ENCODE data around the gene TXK. TPM values are rescaled to one million over a fixed set of nuclear protein-coding genes. Genes with fewer than 3 reads are reported as not detected.
"Not testable (repeated sequence)": the region's sequence is repeated elsewhere in the genome, so short reads cannot be mapped to it uniquely, and the experiment has no call there.

TXK gene
- 10 to 100 TPM; 13.3 to 14.2 TPM for total RNA-seq

- H3K4me1 Mint-ChIP-seq, result peaks cover 80% of the 10 kb centered on the region
- peak; percentile 37 for DNase-seq
- H3K36me3 Mint-ChIP-seq, result peaks cover 43% of the 10 kb centered on the region
- H3K9me3 Mint-ChIP-seq, result peaks cover 2% of the 10 kb centered on the region
- H3K27me3 Mint-ChIP-seq, result no peaks in the 10 kb centered on the region
- H3K27ac Mint-ChIP-seq, result peak within 1 kb of the TSS; percentile 93
- H3K4me3 Mint-ChIP-seq, result peak within 1 kb of the TSS; percentile 84
Measured at GRCh38 chr4:48134081-48134480, at the start of gene TXK. TSS of gene TXK (minus strand) at chr4:48134250. CDS start at chr4:48134170, 80 bp downstream.

DNA sequence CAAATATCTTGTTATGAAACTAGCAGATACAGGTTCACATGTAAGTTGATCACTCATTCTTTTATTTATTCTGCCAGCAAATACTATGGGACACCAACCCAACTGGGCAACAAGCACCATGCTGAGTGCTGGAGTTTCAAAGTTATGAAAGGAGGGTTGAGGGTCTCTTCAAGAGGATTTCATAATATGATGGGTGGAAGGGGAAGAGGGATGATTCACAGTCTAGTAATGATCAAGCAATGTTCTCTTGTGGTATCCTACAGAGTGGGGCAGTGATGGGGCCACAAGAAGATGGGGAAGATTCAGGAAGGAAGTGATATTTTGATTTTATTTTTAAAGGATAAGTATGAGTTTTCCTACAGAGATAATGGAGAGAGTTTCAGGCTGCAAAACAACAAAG, 46.2 kb upstream of the TXK start:
- Mint-ChIP-seq H3K27ac (no peak overlapping the region), H3K36me3 (peaks cover 4% of the 10 kb centered on the region), H3K9me3 (peaks cover 7% of the 10 kb centered on the region), H3K4me3 (no peak overlapping the region), H3K4me1 (peaks cover 18% of the 10 kb centered on the region), H3K27me3 (no peaks in the 10 kb centered on the region)
- no peak for DNase-seq

DNA sequence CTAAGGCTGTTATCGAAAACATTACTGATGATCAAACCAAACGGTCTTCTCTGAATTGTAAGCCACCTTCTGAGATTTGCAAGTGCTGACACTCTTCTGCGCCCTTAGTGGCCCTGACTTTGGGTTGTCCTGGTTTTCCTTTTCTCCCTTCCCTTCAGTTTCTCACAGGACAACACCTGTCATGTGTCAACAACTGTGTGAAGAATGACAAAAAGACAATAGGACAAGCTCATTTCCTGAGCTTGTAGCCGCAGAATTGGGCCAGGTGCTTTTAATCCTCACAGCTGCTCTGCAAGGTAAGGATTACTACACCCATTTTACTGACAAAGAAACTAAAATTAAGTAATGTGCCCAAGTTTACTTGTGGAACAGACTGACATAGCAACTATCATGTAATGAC, 44.9 kb upstream of the TXK start:
- no peak overlapping the region for H3K27ac Mint-ChIP-seq
- H3K9me3 Mint-ChIP-seq, result peaks cover 7% of the 10 kb centered on the region

DNA sequence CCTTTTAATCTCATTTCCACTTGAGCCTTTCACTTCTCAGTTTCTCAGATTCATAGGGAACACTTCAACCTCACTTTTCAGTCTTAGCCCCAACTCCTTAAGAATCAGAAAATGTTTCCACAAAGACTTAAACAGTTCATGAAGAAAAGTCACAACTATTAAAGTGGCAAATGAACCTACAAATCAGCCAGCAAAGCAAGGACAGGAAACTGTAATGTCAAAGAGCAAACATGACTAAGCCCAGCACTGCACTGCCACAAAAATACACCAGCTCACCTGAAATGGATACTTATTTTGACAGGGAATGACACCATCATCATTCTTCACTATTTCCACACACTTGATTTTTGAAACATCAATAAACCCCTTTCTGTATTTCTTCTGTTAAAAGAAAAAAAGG, 41.8 kb upstream of the TXK start:
- H3K27me3 Mint-ChIP-seq, result no peaks in the 10 kb centered on the region
- no peak overlapping the region for H3K4me3 Mint-ChIP-seq
- no peak overlapping the region for H3K27ac Mint-ChIP-seq
- peaks cover 7% of the 10 kb centered on the region for H3K9me3 Mint-ChIP-seq
- H3K36me3 Mint-ChIP-seq, result peaks cover 6% of the 10 kb centered on the region
- DNase-seq, result no peak
- peaks cover 34% of the 10 kb centered on the region for H3K4me1 Mint-ChIP-seq

More for the DNA sequence above, 44.9 kb upstream of the TXK start:
- Mint-ChIP-seq H3K4me3 (no peak overlapping the region), H3K4me1 (peaks cover 24% of the 10 kb centered on the region), H3K27me3 (no peaks in the 10 kb centered on the region), H3K36me3 (peaks cover 4% of the 10 kb centered on the region)
- DNase-seq, result no peak

GRCh38 chr4:48175328-48175727, 41.3 kb upstream of the TXK start:
- Mint-ChIP-seq H3K36me3 (peaks cover 6% of the 10 kb centered on the region), H3K27ac (no peak overlapping the region), H3K4me1 (peaks cover 34% of the 10 kb centered on the region), H3K27me3 (no peaks in the 10 kb centered on the region), H3K4me3 (no peak overlapping the region), H3K9me3 (peaks cover 7% of the 10 kb centered on the region)
- DNase-seq, result no peak

DNA sequence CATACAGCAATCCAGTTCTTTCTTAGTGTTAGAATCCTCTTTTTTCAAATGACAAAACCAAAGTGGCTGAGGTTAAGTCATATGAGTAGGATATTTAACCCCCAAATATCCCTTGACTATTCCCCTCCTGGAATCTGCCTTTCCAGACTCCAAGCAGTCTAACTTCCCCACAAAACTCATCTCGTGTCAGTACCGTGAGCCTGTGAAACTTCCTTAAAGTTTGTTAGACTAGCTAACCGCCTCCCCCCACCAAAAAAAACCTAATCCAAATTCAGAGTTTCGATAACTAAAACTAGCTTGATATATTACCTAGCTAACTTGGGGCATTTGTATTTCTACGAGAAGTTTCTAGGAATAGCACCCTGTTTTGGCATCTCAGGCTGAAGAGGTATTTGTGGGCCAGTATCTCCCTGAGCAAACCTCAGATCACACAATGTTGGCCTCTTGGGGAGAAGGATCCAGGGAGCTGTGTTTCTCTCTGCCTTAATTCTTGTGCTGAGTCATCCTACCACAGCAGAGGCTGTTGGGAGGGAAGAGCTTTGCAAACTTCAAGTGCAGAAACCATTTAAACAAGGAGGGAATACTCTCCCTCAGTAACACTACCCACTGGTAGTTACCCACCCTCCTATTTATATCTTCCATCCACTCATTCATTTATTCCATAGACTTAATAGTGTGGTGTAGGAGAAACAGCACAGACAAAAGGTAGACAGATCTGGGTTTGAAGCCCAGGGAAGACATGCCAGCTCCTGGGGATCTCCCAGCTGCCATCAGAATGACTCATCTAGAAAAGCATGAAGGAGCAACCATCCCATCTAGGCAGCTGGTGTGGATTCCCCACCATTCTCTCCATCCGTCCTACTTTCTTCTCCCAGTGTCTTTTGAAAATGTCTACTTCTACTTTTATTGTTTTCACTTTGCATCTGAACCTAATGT, 39.3 kb upstream of the TXK start:
- peaks cover 6% of the 10 kb centered on the region for H3K9me3 Mint-ChIP-seq
- peaks cover 34% of the 10 kb centered on the region for H3K4me1 Mint-ChIP-seq
- no peak for DNase-seq
- H3K27ac Mint-ChIP-seq, result no peak overlapping the region
- H3K4me3 Mint-ChIP-seq, result no peak overlapping the region
- H3K27me3 Mint-ChIP-seq, result no peaks in the 10 kb centered on the region
- peaks cover 11% of the 10 kb centered on the region for H3K36me3 Mint-ChIP-seq

DNA sequence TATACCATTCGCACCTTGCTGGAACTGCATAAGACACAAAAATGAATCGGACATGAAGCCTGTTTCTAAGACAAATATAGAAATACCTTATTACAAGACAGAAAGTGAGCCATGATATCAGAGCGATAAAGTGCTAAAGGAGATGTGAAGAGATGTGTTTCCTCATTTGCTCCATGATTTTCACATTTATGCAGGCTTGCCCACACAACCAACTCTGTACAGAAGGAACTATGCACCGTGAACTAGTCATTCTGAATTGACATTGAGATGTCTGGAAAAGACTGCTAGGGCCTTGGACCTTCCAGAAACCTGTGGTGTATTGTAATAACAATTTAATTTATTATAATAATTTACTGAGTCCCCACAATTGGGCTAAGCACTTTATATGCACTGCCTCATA, 38.6 kb upstream of the TXK start:
- Mint-ChIP-seq H3K4me3 (no peak overlapping the region), H3K36me3 (peaks cover 9% of the 10 kb centered on the region), H3K27me3 (no peaks in the 10 kb centered on the region), H3K27ac (no peak overlapping the region), H3K4me1 (peaks cover 40% of the 10 kb centered on the region), H3K9me3 (peaks cover 2% of the 10 kb centered on the region)
- no peak for DNase-seq

DNA sequence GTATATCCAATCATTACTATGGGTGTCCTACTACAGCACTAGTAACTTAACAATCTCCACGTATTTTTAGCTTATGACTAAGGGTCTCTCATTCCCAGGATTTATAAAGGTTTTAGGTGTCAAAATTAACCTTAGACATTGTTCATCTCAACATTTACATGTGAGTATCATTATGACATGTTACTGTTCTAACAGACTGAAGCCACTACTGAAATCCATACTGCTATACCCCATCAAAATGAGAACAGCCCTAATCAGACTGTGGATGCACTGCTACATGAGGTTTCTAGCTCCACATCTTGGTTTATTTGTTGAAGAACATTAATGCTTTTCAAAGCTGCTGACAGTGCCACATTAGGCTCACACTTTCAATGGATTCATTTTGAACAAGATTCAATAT, 35.6 kb upstream of the TXK start:
- Mint-ChIP-seq H3K9me3 (no peaks in the 10 kb centered on the region), H3K27ac (no peak overlapping the region), H3K27me3 (no peaks in the 10 kb centered on the region), H3K4me3 (no peak overlapping the region), H3K36me3 (peaks cover 19% of the 10 kb centered on the region), H3K4me1 (peaks cover 24% of the 10 kb centered on the region)
- DNase-seq, result no peak

GRCh38 chr4:48167538-48168263, 33.7 kb upstream of the TXK start:
- Mint-ChIP-seq H3K4me1 (peaks cover 20% of the 10 kb centered on the region), H3K27me3 (no peaks in the 10 kb centered on the region), H3K36me3 (peaks cover 21% of the 10 kb centered on the region), H3K27ac (no peak overlapping the region), H3K9me3 (no peaks in the 10 kb centered on the region), H3K4me3 (no peak overlapping the region)
- DNase-seq, result no peak

GRCh38 chr4:48164561-48164960, 30.5 kb upstream of the TXK start:
- peaks cover 40% of the 10 kb centered on the region for H3K4me1 Mint-ChIP-seq

GRCh38 chr4:48163746-48164145, 29.7 kb upstream of the TXK start:
- H3K9me3 Mint-ChIP-seq, result no peaks in the 10 kb centered on the region
- no peak for DNase-seq
- no peak overlapping the region for H3K4me3 Mint-ChIP-seq
- no peaks in the 10 kb centered on the region for H3K27me3 Mint-ChIP-seq
- H3K36me3 Mint-ChIP-seq, result peaks cover 34% of the 10 kb centered on the region
- peaks cover 37% of the 10 kb centered on the region for H3K4me1 Mint-ChIP-seq
- no peak overlapping the region for H3K27ac Mint-ChIP-seq

More at GRCh38 chr4:48164561-48164960, 30.5 kb upstream of the TXK start:
- not testable (repeated sequence) for DNase-seq, H3K27me3 Mint-ChIP-seq, H3K9me3 Mint-ChIP-seq, H3K27ac Mint-ChIP-seq, H3K4me3 Mint-ChIP-seq
- H3K36me3 Mint-ChIP-seq, result peaks cover 30% of the 10 kb centered on the region

DNA sequence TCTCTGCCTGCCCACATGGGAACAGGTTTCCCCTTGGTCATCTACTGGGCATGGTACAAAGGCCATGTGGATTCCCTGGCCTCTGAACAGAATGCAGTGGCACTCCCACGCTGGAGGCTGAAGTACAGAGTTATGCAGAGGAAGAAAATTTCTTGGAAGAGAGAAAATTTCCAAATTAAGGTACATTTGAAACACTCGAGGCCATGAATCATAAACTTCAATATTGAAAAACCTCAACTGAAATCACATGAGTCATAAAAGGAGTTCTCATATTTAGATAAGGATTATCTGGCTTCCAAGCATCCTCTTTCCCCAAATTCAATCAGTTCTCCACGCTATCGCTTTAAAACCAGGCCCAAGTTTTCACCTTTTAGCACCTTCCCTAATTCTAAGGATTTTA, 28.1 kb upstream of the TXK start:
- Mint-ChIP-seq H3K27me3 (no peaks in the 10 kb centered on the region), H3K4me3 (no peak overlapping the region), H3K27ac (peak overlapping the region; percentile 76), H3K36me3 (peaks cover 41% of the 10 kb centered on the region), H3K9me3 (peaks cover 7% of the 10 kb centered on the region), H3K4me1 (peaks cover 29% of the 10 kb centered on the region)
- no peak for DNase-seq

DNA sequence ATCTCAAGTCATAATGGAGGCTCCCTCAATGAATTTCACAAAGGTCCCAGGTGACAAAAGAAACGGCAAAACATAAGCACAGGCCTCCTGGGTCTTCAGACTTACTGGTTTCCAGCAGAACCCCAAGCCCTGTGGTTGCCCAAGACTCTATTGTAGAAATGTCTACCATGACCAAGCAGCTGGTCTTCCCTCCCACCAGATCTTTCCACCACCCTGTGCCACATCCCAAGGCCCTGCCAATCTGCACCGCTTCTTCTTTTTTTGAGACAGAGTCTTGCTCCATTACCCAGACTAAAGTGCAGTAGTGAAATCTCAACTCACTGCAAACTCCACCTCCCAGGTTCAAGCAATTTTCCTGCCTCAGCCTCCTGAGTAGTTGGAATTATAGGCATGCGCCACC, 23.2 kb upstream of the TXK start:
- Mint-ChIP-seq H3K36me3 (peaks cover 68% of the 10 kb centered on the region), H3K27ac (no peak overlapping the region), H3K9me3 (peaks cover 21% of the 10 kb centered on the region), H3K27me3 (no peaks in the 10 kb centered on the region), H3K4me3 (no peak overlapping the region), H3K4me1 (peaks cover 24% of the 10 kb centered on the region)
- DNase-seq, result no peak

- Mint-ChIP-seq H3K4me1 (peaks cover 16% of the 10 kb centered on the region), H3K36me3 (peaks cover 71% of the 10 kb centered on the region), H3K4me3 (no peak overlapping the region), H3K27ac (no peak overlapping the region), H3K9me3 (peaks cover 21% of the 10 kb centered on the region), H3K27me3 (no peaks in the 10 kb centered on the region)
- no peak for DNase-seq
Measured at GRCh38 chr4:48156423-48156822, 22.4 kb upstream of the TXK start.

DNA sequence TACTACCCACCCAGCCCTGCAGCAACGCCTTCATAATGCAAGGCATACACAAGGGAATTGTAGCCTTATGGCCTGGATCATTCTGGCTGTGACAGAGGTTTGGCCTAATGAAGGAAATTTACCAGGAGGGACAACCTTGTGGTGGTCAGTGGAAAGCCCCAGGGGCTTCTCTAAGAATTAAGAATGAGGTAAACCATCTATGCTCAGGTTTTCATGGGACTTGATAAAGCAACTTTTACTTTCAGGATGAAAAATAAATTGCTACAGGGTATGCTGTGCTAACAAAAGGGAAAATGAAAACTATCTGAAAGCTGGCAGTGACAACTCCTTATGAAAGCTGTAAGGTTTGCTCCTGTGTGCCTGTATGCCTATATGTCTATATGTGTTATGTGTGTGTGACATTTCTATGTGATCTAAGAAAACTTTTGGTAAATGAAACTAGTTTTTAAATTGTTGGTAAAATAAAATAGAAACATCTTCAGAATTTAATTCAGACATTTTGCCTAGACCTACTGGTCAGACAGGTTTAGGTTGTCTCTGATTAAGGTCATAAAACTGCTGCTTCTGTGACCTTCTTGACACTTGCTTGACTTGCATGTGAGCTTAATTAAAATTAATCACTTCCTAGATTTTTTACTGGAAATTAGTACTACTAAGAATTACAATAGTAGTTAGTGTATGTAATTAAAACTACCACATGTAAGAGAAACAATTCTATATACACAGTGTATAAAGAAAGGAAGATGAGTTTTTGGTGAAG, 19.9 kb upstream of the TXK start:
- no peak overlapping the region for H3K27ac Mint-ChIP-seq
- no peak overlapping the region for H3K4me3 Mint-ChIP-seq
- H3K36me3 Mint-ChIP-seq, result peaks cover 59% of the 10 kb centered on the region
- H3K4me1 Mint-ChIP-seq, result peaks cover 11% of the 10 kb centered on the region
- no peak for DNase-seq
- no peaks in the 10 kb centered on the region for H3K27me3 Mint-ChIP-seq
- H3K9me3 Mint-ChIP-seq, result peaks cover 21% of the 10 kb centered on the region
